Glomerular endothelial cell (primary cell): ENCODE measurements around the gene TP73. TPM values are rescaled to one million over a fixed set of nuclear protein-coding genes. Genes with fewer than 3 reads are reported as not detected.
"Not testable (repeated sequence)": the region's sequence is repeated elsewhere in the genome, so short reads cannot be mapped to it uniquely, and the experiment has no call there.

ENCODE experiments used
- DNase-seq: peaks from one replicate; pipeline ENCODE4 v3.0.0-alpha.2; 2011; ENCODE audit warnings: low read depth, low spot score; ENCODE audit errors: extremely low read depth
- total RNA-seq: library from RNA; depleted of rRNA; stranded (reverse); fragments of >200 nt; gene quantifications from 2 replicates; pipeline ENCODE4 v1.2.3, GENCODE V29; 2015

TP73 gene
- total RNA-seq, 1 donor from 2014 or later = 0.88 TPM

DNA sequence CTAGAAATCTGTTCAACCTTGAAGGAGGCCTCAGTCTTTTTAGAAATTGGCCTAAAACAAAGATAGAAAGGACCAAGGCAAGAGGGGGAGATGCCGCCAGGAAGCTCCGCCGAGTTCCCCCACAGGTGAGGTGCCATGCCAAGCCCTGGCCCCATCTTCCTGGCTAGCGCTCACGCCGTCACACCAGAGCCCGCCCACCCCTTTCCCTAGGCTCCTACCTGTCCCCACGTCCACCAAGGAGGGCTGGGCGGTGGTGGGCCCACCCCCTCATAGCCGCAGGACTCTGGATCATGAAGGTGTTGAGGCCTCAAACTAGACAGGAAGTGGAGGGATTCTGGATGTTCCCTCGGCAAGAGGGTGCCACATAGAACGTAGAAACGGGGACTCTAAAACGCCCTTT, 84.4 kb downstream of the TP73 start:
- no peak for DNase-seq

DNA sequence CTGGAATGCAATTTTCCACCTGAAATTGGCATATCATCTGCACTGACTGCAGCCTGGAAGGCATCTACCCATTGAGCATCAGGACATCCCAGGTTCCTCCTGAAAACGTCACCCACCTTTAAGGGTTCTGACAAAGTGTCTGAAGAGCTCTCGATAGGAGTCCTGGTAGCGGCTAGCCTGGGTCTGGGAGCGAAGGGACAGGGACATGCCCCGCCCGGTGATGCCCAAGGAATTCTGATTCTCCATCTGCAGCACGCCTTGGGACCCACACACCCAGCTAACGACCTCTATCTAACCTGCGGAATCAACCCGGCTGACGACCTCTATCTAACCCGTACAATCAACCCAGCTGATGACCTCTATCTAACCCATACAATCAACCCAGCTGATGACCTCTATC, 86.6 kb downstream of the TP73 start:
- no peak for DNase-seq

DNA sequence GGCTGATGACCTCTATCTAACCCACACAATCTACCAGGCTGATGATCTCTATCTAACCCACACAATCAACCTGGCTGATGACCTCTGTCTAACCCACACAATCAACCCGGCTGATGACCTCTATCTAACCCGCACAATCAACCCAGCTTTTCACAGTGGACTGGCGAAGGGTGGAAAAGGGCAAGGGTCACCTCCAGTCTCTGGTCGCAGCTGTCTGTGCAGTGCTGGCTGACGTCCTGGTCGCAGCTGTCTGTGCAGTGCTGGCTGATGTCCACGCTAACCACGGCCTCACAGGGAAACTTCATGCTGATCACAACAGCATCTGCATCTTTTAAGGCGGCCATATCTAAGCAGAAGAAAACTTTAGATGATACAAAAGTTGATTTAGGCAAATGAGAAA, 87.7 kb downstream of the TP73 start:
- DNase-seq = no peak

DNA sequence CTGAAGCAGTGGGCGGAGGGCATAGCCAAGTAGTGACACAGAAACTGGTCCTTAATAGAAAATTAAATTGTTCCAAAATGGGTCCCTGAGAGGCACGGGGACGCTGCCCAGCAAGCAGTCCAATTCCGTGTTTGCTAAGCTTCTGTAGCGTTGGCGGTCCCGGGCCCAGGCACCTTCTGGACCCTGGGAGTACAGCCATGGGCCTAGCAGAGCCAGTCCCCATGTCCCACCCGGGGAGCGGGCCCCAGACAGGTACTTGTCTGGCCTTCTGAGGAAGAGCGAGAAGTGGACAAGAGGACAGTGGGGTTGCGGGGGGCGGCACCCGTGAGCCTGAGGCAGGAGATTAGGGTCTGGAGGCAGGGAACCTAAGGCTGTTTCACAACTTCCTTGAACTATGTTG, 88.4 kb downstream of the TP73 start:
- no peak for DNase-seq

DNA sequence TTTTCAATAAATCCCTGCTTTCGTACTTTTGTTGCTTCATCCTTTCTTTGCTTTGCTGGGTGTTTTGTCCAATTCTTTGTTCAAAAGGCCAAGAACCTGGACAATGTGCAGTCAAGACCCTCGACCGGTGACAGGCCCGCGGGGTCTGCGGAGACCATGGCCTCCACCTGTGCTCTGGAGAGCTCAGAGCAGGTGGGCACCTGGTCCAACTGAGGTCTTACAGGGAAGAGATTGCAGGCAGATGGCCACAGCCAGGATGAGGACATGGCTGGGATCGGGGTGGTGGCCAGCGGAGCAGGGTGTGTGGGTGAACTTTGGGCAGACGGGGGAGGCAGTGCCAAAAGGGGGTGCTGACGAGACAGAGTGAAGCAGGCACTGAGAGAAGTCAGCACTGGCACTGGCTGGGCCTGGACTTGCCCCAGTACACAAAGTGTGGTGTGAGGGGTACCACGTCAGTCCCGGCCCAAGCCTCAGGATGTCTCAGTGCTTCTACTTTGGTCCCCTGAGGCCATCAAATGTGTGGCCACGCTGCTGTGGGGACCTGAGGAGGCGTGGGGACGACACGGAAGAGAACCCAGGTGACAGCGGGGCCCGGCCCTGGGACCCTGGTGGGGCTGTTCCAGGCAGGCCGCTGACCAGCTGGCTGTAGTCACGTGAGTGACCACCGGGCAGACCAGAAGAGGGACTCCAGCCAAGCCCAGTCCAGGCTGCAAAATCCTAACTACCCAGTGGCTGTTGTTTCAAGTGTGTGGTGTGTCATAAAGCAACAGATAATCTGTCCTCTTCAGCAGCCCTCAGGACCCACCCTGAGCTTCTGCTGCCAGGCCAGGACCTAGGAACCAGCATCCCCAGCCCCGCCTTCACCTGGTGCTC, 89.5 kb downstream of the TP73 start:
- DNase-seq = no peak

DNA sequence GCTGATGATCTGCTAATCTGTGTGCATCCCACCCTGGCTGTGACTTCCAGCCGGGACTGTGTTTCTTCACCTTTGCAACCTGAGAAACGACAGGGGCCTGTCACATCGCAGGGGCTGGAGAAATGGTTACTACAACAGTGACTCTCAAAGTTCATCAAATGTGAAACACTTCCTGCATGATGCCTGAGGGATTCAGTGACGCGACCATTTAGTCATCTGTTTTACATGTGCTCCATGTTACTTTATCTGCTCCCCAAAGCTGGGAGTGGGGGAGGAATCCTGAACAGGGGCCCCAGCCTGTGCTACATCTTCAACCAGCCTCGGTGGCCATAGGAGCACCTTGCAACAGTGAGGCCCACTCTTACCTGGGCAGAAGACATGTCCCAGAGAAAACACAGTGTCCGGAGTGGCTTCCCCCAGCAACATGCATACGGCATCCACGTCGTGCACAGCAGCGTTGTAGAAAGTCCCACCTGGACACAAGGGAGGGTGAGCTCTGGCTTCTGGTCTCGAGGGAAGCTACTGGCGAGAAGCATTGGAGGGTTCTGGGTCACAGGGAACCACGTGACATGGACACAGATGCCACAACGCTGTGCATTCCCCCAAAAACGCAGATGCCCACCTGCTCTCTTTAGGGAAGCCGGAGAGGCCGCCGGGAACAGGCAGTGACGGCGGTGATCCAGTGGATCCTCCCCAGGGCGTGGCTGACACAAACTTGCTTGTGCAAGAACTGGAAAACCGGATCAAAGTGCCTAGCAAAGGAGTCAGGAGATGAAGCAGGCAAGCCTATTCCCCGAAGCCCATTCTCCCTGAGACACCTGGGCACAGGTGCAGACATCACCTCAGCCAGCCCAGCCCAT, 90.4 kb downstream of the TP73 start:
- DNase-seq = no peak

DNA sequence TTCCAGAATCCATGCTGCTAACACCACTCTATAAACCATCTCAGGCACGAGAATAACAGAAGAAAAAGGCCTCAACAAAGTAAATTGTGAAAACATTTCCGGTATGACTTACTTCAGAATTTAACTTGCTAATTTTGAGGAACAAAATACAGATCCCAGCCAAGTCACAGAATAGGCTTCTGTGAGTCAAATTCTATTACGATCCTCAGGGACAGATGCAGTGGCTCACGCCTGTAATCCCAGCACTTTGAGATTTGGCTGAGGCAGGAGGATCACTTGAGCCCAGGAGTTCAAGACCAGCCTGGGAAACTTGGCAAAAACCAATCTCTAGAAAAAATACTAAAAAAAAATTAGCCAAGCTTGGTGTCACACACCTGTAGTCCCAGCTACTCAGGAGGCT, 91.1 kb downstream of the TP73 start:
- DNase-seq = no peak

DNA sequence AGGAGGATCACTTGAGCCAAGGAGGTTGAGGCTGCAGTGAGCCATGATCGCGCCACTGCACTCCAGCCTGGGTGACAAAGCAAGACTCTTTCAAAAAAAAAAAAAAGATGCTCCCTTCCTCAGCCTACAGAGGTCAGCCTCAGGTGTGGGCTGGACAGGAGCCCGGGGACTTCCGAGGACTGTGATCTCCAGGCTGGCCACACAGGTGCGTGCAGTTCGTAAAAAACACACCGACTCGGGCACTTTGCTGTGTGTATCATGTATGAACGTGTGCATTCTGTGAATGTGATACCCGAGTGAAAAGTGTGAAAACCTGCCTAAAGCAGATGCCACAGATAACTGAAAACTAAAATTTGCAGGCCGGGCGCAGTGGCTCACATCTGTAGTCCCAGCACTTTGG, 91.5 kb downstream of the TP73 start:
- no peak for DNase-seq

DNA sequence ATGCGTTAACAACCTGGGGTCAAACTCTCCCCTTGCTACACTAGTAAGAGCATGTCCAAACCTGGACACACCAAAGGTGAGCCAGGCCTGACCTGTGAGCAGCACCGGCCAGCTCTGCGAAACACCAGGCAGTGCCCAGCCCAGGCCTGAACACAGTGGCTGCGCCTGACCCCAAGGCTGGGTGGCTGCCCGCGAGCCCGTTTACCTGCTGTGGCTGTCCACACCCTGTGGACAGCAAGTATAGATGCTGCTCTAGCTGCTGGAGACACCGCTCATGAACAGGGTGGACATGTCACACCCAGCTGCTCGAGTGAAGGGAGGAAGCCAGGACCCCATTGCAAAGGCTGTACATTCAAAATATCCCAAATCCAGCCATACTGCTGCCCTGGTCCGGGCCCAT, 92.3 kb downstream of the TP73 start:
- no peak for DNase-seq

DNA sequence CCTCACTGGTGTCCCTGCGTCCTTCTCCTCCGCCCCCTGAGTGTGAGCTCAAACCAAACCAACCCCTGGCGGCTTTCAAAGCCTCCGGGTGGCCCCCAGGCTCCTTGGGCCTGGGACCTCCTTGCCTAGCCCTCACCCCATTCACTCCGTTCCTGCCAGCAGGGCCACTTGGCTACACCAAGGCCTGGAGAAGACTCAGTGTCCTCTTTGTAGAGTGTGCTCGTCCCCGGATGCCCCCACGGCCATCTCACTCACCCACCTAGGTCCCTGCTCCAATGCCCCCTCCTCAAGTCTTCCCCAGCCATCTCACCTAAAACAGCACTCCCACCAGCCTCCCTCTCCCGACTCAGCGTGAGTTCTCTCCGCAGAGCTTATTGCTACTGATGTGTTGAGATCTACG, 92.8 kb downstream of the TP73 start:
- no peak for DNase-seq

DNA sequence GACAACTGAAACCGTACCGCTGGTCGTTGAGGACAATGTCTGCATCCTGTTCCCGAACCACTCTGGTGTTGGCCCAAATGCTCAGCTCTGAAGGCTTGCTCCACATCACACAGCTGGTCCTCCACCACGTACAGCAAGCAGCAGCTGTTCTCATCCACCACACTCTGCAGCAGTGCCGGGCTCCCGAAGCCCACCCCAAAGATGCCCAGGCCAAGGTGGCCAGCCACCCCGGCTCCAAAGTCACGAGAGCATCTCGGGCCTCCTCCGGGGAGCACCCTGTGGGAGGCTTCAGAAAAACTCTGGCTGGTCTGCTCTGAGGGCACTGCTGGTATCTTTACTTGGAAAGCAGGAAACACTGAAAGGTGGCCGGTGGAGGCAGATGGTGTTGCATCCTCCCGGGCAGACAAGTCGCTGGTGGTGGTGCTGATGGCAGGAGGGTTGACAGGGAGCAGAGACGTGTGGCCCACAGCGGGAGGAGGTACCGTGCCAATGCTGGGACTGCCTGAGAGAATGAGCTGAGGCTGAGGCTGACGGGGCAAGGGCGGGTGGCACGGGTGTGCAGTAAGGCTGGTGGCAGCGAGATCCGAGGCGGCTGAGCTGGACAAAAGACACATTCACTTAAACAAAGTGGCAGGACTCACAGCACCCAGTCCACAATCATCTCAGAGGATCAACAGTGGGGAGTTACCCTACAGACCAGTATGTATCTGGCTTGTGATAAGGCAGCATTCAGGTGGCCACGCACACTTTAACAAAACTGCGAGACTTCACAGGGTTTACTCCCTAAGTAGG, 93.5 kb downstream of the TP73 start:
- no peak for DNase-seq

DNA sequence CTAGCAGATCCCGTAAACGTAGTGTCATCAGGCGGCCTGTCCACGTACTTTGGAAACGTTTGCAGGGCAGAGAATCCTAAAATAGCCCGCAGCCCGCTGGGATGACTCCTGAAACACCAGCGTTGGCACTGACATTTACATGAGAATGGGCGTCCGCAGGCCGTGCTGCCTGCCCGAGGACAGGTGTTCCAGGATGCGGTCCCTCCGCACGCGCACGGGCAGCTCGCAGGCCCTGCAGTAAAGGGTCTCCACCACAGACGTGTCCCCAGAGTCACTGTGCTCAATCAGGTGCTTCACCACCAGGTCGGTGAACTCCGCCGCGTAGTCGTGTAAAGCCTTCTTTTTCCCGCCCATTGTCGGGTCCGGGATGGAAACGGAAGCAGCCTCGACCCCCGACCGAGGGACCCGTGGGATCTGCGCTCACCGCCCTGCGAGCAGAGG, 94.1 kb downstream of the TP73 start:
- no peak for DNase-seq

DNA sequence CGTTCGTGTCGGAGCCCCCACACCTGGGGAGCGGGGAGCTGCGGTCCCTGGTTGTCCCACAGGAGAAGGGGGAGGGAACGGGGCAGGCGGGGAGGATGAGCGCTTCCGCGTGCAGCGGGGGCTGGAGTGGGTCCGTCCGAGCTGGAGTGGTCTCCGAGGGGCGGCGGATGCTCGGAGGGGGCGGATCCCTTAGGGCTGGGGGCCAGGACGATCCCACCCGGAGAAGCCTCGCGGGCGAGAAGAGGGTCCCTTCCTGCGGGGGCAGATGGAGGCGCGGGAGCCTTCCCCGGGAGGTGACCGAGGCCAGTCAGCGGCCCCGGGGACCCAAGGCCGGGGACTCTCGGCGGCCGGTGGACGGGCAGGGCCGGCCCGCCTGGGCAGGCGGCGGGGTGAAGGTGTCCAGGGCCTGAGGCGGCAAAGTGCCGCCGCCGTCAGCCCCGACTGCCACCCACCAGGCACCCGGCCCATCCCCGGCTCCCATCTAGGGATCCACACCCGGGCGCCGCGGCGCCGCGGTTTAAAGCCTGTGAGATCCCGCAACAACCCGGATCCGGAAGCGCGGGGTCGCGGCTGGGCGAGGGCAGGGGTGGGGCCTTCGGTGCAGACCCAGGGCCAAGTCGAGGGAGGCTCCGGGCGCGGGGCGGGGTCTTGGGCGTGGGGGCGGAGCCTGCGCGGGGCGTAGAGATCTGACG, 94.7 kb downstream of the TP73 start:
- no peak for DNase-seq

DNA sequence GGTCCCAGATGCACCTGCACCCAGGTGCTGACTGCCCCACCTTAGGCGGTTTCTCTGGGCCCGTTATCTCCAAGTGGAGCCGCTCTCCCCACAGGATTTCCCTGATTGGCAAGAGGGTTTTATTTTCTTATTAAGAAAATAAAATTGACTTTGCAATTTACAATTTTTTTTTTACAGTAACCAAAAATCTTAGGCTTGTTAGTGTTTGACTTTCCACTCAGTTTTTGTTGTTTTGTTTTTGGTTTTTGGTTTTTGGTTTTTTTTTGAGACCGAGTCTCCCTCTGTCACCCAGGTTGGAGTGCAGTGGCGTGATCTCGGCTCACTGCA, 95.2 kb downstream of the TP73 start:
- no peak for DNase-seq

DNA sequence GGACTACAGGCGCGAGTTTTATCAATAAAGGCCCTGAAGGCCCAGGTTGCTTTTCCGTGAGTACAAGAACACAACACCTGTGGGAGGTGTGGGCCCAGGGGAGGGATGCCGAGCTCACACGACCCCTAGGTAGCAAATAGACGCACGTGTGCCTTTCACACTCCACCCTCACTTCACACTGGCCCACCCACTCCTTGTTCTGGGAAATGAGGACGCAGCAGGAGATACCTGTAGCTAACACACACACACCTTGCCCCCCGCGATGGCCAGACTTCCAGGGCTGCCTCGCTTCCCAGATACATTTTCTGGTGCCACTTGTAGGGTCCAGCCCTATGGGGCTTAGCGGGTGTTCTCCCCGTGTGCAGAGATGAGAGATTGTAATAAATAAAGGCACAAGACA, 95.6 kb downstream of the TP73 start:
- no peak for DNase-seq

DNA sequence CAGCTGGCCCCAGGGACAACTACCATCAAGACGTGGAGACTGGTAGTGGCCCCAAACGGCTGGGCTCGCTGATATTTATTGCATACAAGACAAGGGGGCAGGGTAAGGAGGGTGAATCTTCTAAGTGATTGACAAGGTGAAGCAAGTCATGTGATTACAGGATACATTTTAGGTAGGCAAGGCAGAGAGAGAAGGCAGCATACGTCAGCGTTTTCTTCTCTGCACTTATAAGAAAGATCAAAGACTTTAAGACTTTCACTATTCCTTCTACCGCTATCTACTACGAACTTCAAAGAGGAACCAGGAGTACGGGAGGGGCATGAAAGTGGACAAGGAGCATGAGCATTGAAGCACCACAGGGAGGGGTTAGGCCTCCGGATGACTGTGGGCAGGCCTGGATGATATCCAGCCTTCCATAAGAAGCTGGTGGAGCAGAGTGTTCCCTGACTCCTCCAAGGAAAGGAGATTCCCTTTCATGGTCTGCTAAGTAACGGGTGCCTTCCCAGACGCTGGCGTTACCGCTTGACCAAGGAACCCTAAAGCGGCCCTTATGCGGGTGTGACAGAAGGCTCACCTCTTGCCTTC, 96.1 kb downstream of the TP73 start:
- DNase-seq = not testable (repeated sequence)

DNA sequence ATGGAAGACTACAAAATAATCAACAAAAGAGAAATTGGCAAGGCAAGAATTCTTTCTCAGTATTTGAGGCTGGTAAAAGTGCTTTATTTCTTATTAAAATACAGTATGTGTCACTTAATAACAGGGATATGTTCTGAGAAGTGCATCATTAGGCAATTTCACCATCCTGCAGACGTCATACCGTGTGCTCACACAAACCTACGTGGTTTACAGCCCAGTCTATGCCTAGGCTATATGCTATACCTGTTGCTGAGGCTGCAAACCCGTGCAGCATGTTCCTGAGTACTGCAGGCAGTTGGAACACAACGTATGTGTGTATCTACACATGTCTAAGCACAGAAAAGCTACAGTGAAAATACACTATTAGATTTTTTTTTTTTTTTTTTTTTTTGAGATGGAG, 97.2 kb downstream of the TP73 start:
- DNase-seq = no peak

DNA sequence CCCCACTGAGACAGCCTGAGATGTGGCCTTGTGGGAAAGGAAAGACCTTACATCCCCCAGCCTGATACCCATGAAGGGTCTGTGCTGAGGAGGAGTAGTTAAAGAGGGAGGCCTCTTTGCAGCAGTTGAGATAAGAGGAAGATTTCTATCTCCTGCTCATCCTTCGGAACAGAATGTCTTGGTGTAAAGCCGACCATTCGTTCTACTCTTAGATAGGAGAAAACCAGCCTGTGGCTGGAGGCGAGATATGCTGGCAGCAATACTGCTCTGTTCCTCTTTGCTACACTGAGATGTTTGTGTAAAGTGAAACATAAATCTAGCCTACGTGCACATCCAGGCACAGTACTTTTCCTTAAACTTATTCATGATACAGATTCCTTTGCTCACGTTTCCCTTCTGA, 98.4 kb downstream of the TP73 start:
- DNase-seq = no peak

DNA sequence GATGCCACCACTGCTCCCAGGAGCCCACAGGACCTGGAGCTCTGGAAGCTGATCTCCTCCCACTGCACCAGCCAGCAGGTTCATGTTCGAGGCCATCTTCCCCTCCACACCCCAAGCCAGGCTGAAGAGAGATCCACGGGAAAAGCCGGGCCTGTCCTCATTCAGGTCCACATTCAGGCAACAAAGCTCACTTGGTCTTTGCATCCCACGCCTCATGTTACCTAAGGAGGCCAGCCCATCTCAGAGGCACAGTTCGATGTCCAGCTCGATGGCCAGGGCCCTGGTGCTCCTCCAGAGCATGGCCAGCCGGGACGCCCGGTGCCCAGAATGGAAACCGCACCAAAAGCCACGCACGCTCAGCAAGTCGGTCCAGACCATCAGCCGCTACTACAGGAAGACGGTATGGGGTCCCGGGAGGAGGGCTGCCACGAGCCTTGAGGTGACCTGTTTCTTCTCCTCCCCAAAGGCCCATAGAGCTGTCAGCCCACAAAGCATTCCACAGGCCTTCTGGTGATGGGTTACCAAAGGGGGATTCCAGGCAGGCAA, 100.2 kb downstream of the TP73 start, which contains the start of gene CCDC27:
CCDC27 (plus strand) TSS at position 51 of the 546 bp plus-strand sequence; CDS start at position 83, 32 bp downstream.
- no peak for DNase-seq
